PC-9 (cell line): ENCODE measurements around the gene SDHA.
"Not testable (repeated sequence)": the region's sequence is repeated elsewhere in the genome, so short reads cannot be mapped to it uniquely, and the experiment has no call there.

ENCODE experiments used
- CTCF ChIP-seq: fragments of 200-600 bp; sonication (generic); conservative IDR thresholded peaks from 2 replicates; pipeline ENCODE4 v1.6.1; 2017; ENCODE audit warnings: mixed run types, antibody characterized with exemption, mild to moderate bottlenecking, moderate library complexity
- EZH2 ChIP-seq: fragments of 200-600 bp; sonication (generic); IDR thresholded peaks from 2 replicates; pipeline ENCODE4 v1.8.0; 2017; ENCODE audit warnings: antibody characterized with exemption, low read depth

- not testable (repeated sequence) for TF ChIP-seq CTCF, EZH2
Measured at GRCh38 chr5:279051-279665, 61.0 kb downstream of the SDHA start.
